SK-N-SH treated with all-trans-retinoic acid at 6 μM for 48 hours (cell line): ENCODE results near the gene NEK4.

Experiments used
- ATAC-seq: fragments of 200-7000 bp; cut with Tn5 transposase; 3 replicates; pipeline ENCODE4 v1.9.1; 2020; ENCODE audit warnings: mild to moderate bottlenecking, moderate library complexity
- BACH2 ChIP-seq: fragments of 250-450 bp; sonication (Bioruptor Pico); IDR thresholded peaks from 2 replicates; pipeline ENCODE4 v1.9.0; 2021; ENCODE audit warnings: mild to moderate bottlenecking, borderline replicate concordance
- CSDC2 ChIP-seq: fragments of 250-450 bp; sonication (Bioruptor Pico); IDR thresholded peaks from 2 replicates; pipeline ENCODE4 v1.5.0; 2020; ENCODE audit warnings: mild to moderate bottlenecking, moderate library complexity
- ESRRG ChIP-seq: fragments of 250-450 bp; sonication (Bioruptor Pico); IDR thresholded peaks from 2 replicates; pipeline ENCODE4 v1.6.1; 2021; ENCODE audit warnings: mild to moderate bottlenecking
- GLIS3 ChIP-seq: fragments of 250-450 bp; sonication (Bioruptor Pico); IDR thresholded peaks from 2 replicates; pipeline ENCODE4 v1.5.0; 2020; ENCODE audit warnings: mild to moderate bottlenecking, moderate library complexity
- ISL1 ChIP-seq: fragments of 250-450 bp; sonication (Bioruptor Pico); IDR thresholded peaks from 2 replicates; pipeline ENCODE4 v2.1.2; 2022; ENCODE audit warnings: mild to moderate bottlenecking, moderate library complexity
- OSR1 ChIP-seq: fragments of 250-450 bp; sonication (Bioruptor Pico); IDR thresholded peaks from 2 replicates; pipeline ENCODE4 v1.8.0; 2022; ENCODE audit warnings: moderate library complexity, mild to moderate bottlenecking, inconsistent platforms
- PPARA ChIP-seq: fragments of 250-450 bp; sonication (Bioruptor Pico); IDR thresholded peaks from 2 replicates; pipeline ENCODE4 v1.5.0; 2020; ENCODE audit warnings: mild to moderate bottlenecking, borderline replicate concordance
- RARB ChIP-seq: fragments of 250-450 bp; sonication (Bioruptor Pico); IDR thresholded peaks from 2 replicates; pipeline ENCODE4 v1.8.0; 2021; ENCODE audit warnings: mild to moderate bottlenecking, moderate library complexity
- SNAI2 ChIP-seq: fragments of 250-450 bp; sonication (Bioruptor Pico); IDR thresholded peaks from 2 replicates; pipeline ENCODE4 v1.5.0; 2020; ENCODE audit warnings: mild to moderate bottlenecking, moderate library complexity
- TCF4 ChIP-seq: fragments of 250-450 bp; sonication (Bioruptor Pico); IDR thresholded peaks from 2 replicates; pipeline ENCODE4 v1.8.0; 2021; ENCODE audit warnings: mild to moderate bottlenecking, moderate library complexity, borderline replicate concordance
- TOX ChIP-seq: fragments of 250-450 bp; sonication (Bioruptor Pico); IDR thresholded peaks from 2 replicates; pipeline ENCODE4 v1.8.0; 2021; ENCODE audit warnings: mild to moderate bottlenecking, moderate library complexity, borderline replicate concordance
- ZC3H10 ChIP-seq: fragments of 250-450 bp; sonication (Bioruptor Pico); IDR thresholded peaks from 2 replicates; pipeline ENCODE4 v1.5.1; 2021; ENCODE audit warnings: mild to moderate bottlenecking, moderate library complexity
- ZFP3 ChIP-seq: fragments of 250-450 bp; sonication (Bioruptor Pico); IDR thresholded peaks from 2 replicates; pipeline ENCODE4 v1.5.0; 2020; ENCODE audit warnings: mild to moderate bottlenecking, moderate library complexity
- ZFP30 ChIP-seq: fragments of 450-650 bp; formaldehyde crosslinking; IDR thresholded peaks from 2 replicates; pipeline ENCODE4 v1.5.0; 2022; ENCODE audit warnings: mild to moderate bottlenecking, moderate library complexity
- ZNF565 ChIP-seq: fragments of 450-650 bp; formaldehyde crosslinking; conservative IDR thresholded peaks from 2 replicates; pipeline ENCODE4 v1.5.0; 2020; ENCODE audit warnings: low read depth, mild to moderate bottlenecking, moderate library complexity
- ZNF70 ChIP-seq: fragments of 450-650 bp; formaldehyde crosslinking; IDR thresholded peaks from 2 replicates; pipeline ENCODE4 v1.5.0; 2020; ENCODE audit warnings: mild to moderate bottlenecking, moderate library complexity
- ZNF8 ChIP-seq: fragments of 450-650 bp; formaldehyde crosslinking; IDR thresholded peaks from 2 replicates; pipeline ENCODE4 v1.5.0; 2020; ENCODE audit warnings: mild to moderate bottlenecking, moderate library complexity
- TF ChIP-seq, protein P1 (sequence below): fragments of 250-450 bp; sonication (Bioruptor Pico); IDR thresholded peaks from 2 replicates; pipeline ENCODE4 v1.5.1; 2020; ENCODE audit warnings: low read depth, mild to moderate bottlenecking, moderate library complexity
- TF ChIP-seq, protein P2 (sequence below): fragments of 250-450 bp; sonication (Bioruptor Pico); IDR thresholded peaks from 2 replicates; pipeline ENCODE4 v1.8.0; 2021; ENCODE audit warnings: low read depth, mild to moderate bottlenecking, moderate library complexity, borderline replicate concordance
- TF ChIP-seq, protein P3 (sequence below): fragments of 250-450 bp; sonication (Bioruptor Pico); IDR thresholded peaks from 2 replicates; pipeline ENCODE4 v1.8.0; 2020; ENCODE audit warnings: mild to moderate bottlenecking, moderate library complexity, borderline replicate concordance
- TF ChIP-seq, protein P4 (sequence below): fragments of 250-450 bp; sonication (Bioruptor Pico); IDR thresholded peaks from 2 replicates; pipeline ENCODE4 v1.5.1; 2021; ENCODE audit warnings: mild to moderate bottlenecking, moderate library complexity

The NEK4 gene

DNA sequence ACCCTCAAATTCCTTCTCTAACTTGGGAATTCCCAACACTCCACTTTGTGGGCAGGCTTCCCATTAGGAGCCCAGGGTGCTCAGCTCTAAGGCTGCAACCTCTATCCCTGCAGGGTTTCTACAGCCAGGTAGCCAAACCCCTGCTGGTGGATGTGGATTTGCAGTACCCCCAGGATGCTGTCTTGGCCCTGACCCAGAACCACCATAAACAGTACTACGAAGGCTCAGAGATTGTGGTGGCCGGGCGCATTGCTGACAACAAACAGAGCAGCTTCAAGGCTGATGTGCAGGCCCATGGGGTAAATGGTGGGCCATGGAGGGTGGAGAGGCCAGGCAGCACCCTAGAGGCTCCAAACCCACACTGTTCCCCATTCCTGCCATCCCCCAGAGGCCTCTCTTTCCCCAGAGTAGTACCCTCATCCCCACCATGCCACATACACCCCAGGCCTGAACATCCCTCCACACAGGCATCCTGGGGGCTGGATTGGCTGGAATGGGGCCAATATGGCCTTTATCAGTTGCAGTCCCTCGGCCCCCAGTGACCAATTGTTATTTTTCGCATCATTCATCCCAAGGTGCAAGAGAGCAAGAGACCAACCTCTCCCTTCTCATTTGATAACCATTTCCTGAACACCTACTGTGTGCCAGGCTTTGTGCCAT lies 14.3 kb upstream of the NEK4 start:
- TF ChIP-seq SNAI2 (CRISPR knock-in tag) = no peak
- no peak for TF ChIP-seq TCF4 (CRISPR knock-in tag)
- TF ChIP-seq BACH2 = no peak
- no peak for TF ChIP-seq ZNF8 (CRISPR knock-in tag)
- no peak for TF ChIP-seq TOX (CRISPR knock-in tag)
- TF ChIP-seq, protein P1, sequence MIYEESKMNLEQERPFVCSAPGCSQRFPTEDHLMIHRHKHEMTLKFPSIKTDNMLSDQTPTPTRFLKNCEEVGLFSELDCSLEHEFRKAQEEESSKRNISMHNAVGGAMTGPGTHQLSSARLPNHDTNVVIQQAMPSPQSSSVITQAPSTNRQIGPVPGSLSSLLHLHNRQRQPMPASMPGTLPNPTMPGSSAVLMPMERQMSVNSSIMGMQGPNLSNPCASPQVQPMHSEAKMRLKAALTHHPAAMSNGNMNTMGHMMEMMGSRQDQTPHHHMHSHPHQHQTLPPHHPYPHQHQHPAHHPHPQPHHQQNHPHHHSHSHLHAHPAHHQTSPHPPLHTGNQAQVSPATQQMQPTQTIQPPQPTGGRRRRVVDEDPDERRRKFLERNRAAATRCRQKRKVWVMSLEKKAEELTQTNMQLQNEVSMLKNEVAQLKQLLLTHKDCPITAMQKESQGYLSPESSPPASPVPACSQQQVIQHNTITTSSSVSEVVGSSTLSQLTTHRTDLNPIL (CRISPR knock-in tag) = no peak
- TF ChIP-seq RARB (CRISPR knock-in tag) = no peak
- no peak for TF ChIP-seq ZNF70 (CRISPR knock-in tag)
- no peak for TF ChIP-seq GLIS3 (CRISPR knock-in tag)
- TF ChIP-seq ZC3H10 (CRISPR knock-in tag) = no peak
- TF ChIP-seq PPARA (CRISPR knock-in tag) = no peak
- TF ChIP-seq ISL1 (CRISPR knock-in tag) = no peak
- no peak for TF ChIP-seq OSR1 (CRISPR knock-in tag)

DNA sequence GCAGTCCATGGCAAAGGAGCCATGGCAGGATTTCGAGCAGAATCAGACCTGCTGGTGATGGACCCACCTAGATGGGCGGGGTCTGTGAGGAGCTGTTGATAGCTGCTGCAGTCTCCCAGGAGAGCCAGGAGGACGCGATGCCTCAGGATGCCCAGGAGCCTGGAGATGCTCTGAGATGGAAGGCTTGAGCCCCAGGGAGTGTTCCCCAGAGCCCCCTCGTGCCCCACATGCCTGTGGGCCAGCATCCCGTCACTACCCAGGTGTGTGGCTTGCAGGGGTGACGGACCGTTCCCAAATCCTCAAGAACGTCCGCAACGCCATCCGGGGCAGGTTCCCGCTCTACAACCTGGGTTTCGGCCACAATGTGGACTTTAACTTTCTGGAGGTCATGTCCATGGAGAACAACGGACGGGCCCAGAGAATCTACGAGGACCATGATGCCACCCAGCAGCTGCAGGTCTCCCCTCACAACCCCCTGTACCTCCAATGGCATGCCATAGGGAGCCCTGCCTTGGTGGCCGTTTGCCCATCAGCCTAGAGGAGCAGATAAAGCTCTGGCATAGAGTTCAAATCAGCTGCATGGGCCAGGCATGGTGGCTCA lies 13.4 kb upstream of the NEK4 start:
- no peak for ATAC-seq
- TF ChIP-seq TOX (CRISPR knock-in tag) = no peak
- TF ChIP-seq, protein P2, sequence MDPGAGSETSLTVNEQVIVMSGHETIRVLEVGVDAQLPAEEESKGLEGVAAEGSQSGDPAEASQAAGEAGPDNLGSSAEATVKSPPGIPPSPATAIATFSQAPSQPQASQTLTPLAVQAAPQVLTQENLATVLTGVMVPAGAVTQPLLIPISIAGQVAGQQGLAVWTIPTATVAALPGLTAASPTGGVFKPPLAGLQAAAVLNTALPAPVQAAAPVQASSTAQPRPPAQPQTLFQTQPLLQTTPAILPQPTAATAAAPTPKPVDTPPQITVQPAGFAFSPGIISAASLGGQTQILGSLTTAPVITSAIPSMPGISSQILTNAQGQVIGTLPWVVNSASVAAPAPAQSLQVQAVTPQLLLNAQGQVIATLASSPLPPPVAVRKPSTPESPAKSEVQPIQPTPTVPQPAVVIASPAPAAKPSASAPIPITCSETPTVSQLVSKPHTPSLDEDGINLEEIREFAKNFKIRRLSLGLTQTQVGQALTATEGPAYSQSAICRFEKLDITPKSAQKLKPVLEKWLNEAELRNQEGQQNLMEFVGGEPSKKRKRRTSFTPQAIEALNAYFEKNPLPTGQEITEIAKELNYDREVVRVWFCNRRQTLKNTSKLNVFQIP (CRISPR knock-in tag) = no peak
- TF ChIP-seq ESRRG (CRISPR knock-in tag) = no peak
- TF ChIP-seq ZNF8 (CRISPR knock-in tag) = no peak
- TF ChIP-seq GLIS3 (CRISPR knock-in tag) = no peak
- TF ChIP-seq TCF4 (CRISPR knock-in tag) = no peak
- no peak for TF ChIP-seq ZNF565 (CRISPR knock-in tag)
- TF ChIP-seq ZNF70 (CRISPR knock-in tag) = no peak
- TF ChIP-seq, protein P3, sequence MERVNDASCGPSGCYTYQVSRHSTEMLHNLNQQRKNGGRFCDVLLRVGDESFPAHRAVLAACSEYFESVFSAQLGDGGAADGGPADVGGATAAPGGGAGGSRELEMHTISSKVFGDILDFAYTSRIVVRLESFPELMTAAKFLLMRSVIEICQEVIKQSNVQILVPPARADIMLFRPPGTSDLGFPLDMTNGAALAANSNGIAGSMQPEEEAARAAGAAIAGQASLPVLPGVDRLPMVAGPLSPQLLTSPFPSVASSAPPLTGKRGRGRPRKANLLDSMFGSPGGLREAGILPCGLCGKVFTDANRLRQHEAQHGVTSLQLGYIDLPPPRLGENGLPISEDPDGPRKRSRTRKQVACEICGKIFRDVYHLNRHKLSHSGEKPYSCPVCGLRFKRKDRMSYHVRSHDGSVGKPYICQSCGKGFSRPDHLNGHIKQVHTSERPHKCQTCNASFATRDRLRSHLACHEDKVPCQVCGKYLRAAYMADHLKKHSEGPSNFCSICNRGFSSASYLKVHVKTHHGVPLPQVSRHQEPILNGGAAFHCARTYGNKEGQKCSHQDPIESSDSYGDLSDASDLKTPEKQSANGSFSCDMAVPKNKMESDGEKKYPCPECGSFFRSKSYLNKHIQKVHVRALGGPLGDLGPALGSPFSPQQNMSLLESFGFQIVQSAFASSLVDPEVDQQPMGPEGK (CRISPR knock-in tag) = no peak
- no peak for TF ChIP-seq ZFP30 (CRISPR knock-in tag)
- TF ChIP-seq, all 23 proteins: peak for 0

More for the DNA sequence above, 14.3 kb upstream of the NEK4 start:
- no peak for ATAC-seq

DNA sequence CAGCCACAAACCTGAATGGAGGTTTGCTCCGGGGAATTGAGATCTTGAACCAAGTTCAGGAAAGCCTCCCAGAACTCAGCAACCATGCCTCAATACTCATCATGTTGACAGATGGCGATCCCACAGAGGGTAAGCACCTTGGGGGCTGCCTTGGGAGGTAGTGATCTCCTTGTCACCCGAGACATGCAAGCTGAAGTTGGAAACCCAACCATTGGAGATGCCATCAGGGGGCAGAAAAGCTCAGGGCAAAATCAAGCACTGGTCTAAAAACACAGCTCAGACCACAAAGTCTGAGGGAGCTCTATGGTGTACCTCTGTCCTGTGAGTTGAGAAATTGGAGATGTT lies 12.4 kb upstream of the NEK4 start:
- no peak for TF ChIP-seq OSR1 (CRISPR knock-in tag)

DNA sequence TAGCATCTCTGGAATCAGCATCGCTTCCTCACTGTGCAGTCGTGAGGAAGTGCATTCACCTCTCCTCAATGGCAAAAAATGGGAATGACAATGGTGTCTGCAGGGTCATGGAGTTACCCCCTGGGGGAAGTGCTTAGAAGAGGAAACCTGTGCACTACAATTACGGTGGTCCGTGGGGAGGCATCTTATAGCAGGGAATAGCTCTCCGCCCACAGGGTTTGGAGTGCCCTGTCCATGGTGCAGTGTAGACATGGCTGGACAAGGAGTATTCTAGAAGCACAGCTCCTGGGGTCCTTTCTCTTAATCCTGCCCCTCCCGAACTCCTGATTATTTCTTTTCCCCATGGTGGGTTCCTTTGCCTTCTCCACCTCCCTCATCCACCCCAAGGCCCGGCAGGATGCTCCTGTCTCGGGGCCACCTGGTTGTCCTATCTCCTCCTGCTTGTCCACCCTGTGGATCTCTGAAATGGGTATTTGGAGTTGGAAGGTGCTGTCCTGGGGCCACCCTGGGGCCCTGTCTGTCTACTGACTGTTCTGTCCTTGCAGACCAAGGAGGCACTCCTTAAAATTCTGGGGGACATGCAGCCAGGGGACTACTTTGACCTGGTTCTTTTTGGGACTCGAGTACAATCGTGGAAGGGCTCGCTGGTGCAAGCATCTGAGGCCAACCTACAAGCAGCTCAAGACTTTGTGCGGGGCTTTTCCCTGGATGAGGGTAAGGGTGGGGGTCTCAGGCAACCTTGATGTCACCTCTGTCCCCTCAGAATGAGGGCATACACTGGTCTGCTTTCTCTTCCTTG lies 11.9 kb upstream of the NEK4 start:
- ATAC-seq = no peak
- TF ChIP-seq, protein P2 (CRISPR knock-in tag) = no peak
- TF ChIP-seq, protein P3 (CRISPR knock-in tag) = no peak
- TF ChIP-seq ZNF8 (CRISPR knock-in tag) = no peak
- no peak for TF ChIP-seq BACH2
- TF ChIP-seq, protein P4, sequence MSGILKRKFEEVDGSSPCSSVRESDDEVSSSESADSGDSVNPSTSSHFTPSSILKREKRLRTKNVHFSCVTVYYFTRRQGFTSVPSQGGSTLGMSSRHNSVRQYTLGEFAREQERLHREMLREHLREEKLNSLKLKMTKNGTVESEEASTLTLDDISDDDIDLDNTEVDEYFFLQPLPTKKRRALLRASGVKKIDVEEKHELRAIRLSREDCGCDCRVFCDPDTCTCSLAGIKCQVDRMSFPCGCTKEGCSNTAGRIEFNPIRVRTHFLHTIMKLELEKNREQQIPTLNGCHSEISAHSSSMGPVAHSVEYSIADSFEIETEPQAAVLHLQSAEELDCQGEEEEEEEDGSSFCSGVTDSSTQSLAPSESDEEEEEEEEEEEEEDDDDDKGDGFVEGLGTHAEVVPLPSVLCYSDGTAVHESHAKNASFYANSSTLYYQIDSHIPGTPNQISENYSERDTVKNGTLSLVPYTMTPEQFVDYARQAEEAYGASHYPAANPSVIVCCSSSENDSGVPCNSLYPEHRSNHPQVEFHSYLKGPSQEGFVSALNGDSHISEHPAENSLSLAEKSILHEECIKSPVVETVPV (CRISPR knock-in tag) = no peak
- no peak for TF ChIP-seq OSR1 (CRISPR knock-in tag)
- TF ChIP-seq RARB (CRISPR knock-in tag) = no peak
- no peak for TF ChIP-seq ZFP30 (CRISPR knock-in tag)
- no peak for TF ChIP-seq CSDC2 (CRISPR knock-in tag)
- no peak for TF ChIP-seq ZNF70 (CRISPR knock-in tag)
- no peak for TF ChIP-seq ISL1 (CRISPR knock-in tag)
- TF ChIP-seq, protein P1 (CRISPR knock-in tag) = no peak
- no peak for TF ChIP-seq GLIS3 (CRISPR knock-in tag)
- no peak for TF ChIP-seq ZNF565 (CRISPR knock-in tag)
- TF ChIP-seq TOX (CRISPR knock-in tag) = no peak
- no peak for TF ChIP-seq SNAI2 (CRISPR knock-in tag)
- TF ChIP-seq ESRRG (CRISPR knock-in tag) = no peak
- TF ChIP-seq ZFP3 (CRISPR knock-in tag) = no peak

More for the DNA sequence above, 12.4 kb upstream of the NEK4 start:
- no peak for ATAC-seq
